DND-41 (cell line): ENCODE data around the gene ZBTB49.

Source experiments
- ATAC-seq: fragments of 200-7000 bp; cut with Tn5 transposase; 3 replicates; pipeline ENCODE4 v1.9.1; 2021; ENCODE audit warnings: low read depth; ENCODE audit not compliant: insufficient read depth
- DNase-seq: peaks from one replicate; pipeline ENCODE4 v3.0.0-alpha.2; 2020
- H2AFZ ChIP-seq: 2 replicates; pipeline ENCODE4 v1.6.0; 2012; ENCODE audit warnings: low read depth, low read length
- H3K27ac ChIP-seq: 2 replicates; pipeline ENCODE4 v1.5.1; 2012; ENCODE audit warnings: low read length, inconsistent platforms
- H3K27me3 ChIP-seq: fragments of 200-600 bp; sonication (generic); 2 replicates; pipeline ENCODE4 v1.6.0; 2012; ENCODE audit warnings: low read length, mild to moderate bottlenecking, inconsistent platforms; ENCODE audit not compliant: insufficient read depth, poor library complexity
- H3K36me3 ChIP-seq: 2 replicates; pipeline ENCODE4 v1.5.1; 2012; ENCODE audit warnings: low read length, inconsistent platforms; ENCODE audit not compliant: insufficient read depth
- H3K4me1 ChIP-seq: 2 replicates; pipeline ENCODE4 v1.5.1; 2012; ENCODE audit warnings: mild to moderate bottlenecking, low read length; ENCODE audit not compliant: insufficient read depth
- H3K4me2 ChIP-seq: 2 replicates; pipeline ENCODE4 v1.6.0; 2012; ENCODE audit warnings: mild to moderate bottlenecking, moderate library complexity, low read length, inconsistent platforms; ENCODE audit not compliant: insufficient read depth
- H3K4me3 ChIP-seq, 2 experiments: fragments of 200-600 bp in 1 of 2; shearing (Covaris generic) in 1 of 2; 2 replicates each; pipeline ENCODE4 v1.5.1; 2012 to 2016; ENCODE audit warnings: inconsistent platforms in 2 of 2, low read length in 2 of 2, mild to moderate bottlenecking in 2 of 2, low read depth in 1 of 2, moderate library complexity in 1 of 2
- H3K79me2 ChIP-seq: 2 replicates; pipeline ENCODE4 v1.6.0; 2012; ENCODE audit warnings: low read length, inconsistent platforms; ENCODE audit not compliant: insufficient read depth
- H3K9ac ChIP-seq: 2 replicates; pipeline ENCODE4 v1.6.0; 2012; ENCODE audit warnings: low read depth, mild to moderate bottlenecking, inconsistent platforms, low read length, moderate library complexity
- H3K9me3 ChIP-seq: 2 replicates; pipeline ENCODE4 v1.5.1; 2012; ENCODE audit warnings: low read length, moderate library complexity, mild to moderate bottlenecking, inconsistent platforms; ENCODE audit not compliant: insufficient read depth, severe bottlenecking
- H4K20me1 ChIP-seq: 2 replicates; pipeline ENCODE4 v1.6.0; 2012; ENCODE audit warnings: low read length; ENCODE audit not compliant: insufficient read depth
- EZH2 ChIP-seq: IDR thresholded peaks from 3 replicates; pipeline ENCODE4 v1.6.1; 2012; ENCODE audit warnings: borderline replicate concordance, low read depth, mild to moderate bottlenecking, moderate library complexity, low read length, inconsistent platforms; ENCODE audit not compliant: severe bottlenecking
- TF ChIP-seq, protein P1 (sequence below): IDR thresholded peaks from 2 replicates; pipeline ENCODE4 v1.5.1; 2012; ENCODE audit warnings: borderline replicate concordance, low read length, moderate library complexity, mild to moderate bottlenecking; ENCODE audit not compliant: poor library complexity, severe bottlenecking; ENCODE audit errors: extremely low read depth

Gene ZBTB49, protein sequence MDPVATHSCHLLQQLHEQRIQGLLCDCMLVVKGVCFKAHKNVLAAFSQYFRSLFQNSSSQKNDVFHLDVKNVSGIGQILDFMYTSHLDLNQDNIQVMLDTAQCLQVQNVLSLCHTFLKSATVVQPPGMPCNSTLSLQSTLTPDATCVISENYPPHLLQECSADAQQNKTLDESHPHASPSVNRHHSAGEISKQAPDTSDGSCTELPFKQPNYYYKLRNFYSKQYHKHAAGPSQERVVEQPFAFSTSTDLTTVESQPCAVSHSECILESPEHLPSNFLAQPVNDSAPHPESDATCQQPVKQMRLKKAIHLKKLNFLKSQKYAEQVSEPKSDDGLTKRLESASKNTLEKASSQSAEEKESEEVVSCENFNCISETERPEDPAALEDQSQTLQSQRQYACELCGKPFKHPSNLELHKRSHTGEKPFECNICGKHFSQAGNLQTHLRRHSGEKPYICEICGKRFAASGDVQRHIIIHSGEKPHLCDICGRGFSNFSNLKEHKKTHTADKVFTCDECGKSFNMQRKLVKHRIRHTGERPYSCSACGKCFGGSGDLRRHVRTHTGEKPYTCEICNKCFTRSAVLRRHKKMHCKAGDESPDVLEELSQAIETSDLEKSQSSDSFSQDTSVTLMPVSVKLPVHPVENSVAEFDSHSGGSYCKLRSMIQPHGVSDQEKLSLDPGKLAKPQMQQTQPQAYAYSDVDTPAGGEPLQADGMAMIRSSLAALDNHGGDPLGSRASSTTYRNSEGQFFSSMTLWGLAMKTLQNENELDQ

DNA sequence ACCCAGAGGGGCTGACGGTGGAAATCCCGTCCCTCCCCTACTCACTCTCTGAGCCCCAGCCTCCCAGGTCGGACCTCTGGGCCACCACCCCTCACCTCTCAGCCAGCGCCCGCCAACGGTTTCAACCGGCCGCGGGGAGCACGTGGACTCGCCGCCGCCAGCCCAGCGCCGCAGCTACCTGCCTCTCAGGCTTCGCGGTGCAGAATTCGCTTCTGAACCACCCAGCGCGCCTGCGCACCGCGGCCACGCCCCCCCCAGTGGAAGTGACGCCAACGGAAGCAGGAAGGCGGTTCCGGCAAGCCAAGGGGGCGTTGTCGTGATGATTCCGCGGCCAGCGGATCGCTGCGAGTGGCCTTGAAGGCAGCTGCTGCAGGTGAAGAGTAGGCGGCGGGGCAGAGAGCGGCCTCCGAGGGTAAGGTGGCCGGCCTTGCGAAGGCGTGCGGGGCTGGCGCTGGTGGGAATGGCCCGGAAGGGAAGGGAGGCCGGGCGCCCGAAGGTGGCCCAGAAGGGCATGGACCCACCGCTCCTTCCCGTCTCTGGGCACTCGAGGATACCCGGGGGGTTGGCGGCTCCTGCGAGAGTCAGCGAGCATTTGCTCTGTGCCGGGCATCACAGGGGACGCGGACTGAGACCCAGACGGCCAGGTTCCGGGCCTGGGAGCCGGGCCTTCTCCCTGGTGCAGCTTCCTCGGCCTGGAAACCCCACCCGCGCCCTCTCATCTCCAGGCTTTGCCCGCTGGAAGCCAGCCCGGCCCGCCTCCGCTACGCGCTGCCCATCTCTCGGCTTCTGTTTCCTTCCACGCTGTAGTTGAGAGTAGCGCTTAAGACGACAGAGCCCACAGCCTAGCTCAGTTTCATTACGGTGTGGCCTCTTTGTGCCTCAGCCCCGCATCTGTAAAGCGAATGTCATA is at the start of gene ZBTB49, which contains the start of gene LYAR:
Gene ZBTB49 (plus strand): TSS at position 311 of the 910 bp plus-strand sequence. CDS start 9,695 bp downstream, outside the sequence.
Gene LYAR (minus strand): TSS at position 214 of the 910 bp plus-strand sequence. CDS start 6,412 bp downstream, outside the sequence.
- peak; percentile 91 for ATAC-seq
- peaks cover 87% of the 10 kb centered on the region for H3K79me2 ChIP-seq
- no peaks in the 10 kb centered on the region for H3K9me3 ChIP-seq
- H3K36me3 ChIP-seq = peaks cover 17% of the 10 kb centered on the region
- DNase-seq = peak; percentile 94
- H3K9ac ChIP-seq = peak within 1 kb of the TSS; percentile 70
- no peak for TF ChIP-seq EZH2
- TF ChIP-seq, protein P1, sequence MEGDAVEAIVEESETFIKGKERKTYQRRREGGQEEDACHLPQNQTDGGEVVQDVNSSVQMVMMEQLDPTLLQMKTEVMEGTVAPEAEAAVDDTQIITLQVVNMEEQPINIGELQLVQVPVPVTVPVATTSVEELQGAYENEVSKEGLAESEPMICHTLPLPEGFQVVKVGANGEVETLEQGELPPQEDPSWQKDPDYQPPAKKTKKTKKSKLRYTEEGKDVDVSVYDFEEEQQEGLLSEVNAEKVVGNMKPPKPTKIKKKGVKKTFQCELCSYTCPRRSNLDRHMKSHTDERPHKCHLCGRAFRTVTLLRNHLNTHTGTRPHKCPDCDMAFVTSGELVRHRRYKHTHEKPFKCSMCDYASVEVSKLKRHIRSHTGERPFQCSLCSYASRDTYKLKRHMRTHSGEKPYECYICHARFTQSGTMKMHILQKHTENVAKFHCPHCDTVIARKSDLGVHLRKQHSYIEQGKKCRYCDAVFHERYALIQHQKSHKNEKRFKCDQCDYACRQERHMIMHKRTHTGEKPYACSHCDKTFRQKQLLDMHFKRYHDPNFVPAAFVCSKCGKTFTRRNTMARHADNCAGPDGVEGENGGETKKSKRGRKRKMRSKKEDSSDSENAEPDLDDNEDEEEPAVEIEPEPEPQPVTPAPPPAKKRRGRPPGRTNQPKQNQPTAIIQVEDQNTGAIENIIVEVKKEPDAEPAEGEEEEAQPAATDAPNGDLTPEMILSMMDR = no peak
- peaks cover 36% of the 10 kb centered on the region for H3K4me1 ChIP-seq
- no peaks in the 10 kb centered on the region for H3K27me3 ChIP-seq
- H2AFZ ChIP-seq = peak within 1 kb of the TSS; percentile 80
- H3K4me3 ChIP-seq = peak within 1 kb of the TSS; percentile 73 to 86
- peak within 1 kb of the TSS; percentile 86 for H3K4me2 ChIP-seq
- peak within 1 kb of the TSS; percentile 75 for H3K27ac ChIP-seq
- peaks cover 16% of the 10 kb centered on the region; the same call in 1 of the 2 replicates for H4K20me1 ChIP-seq

DNA sequence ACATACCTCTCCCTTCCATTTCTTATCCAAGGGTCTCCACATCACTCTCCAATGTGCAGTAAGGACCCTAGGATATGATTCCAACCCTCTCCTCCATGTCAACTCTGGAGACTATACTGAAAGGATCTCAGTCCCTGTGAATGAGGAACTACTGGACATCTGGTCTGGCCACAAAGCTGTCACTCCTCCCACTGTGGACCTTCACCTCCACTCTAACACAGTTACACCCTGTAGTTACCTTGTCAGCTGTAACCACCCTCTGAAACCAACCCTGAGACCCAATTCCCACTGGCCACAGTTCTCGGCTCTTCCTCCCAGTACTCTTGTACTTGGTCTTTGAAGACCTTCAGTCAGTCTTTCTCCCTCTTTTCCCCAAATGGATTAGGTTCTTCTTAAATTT is 44.9 kb upstream of the ZBTB49 start:
- Histone ChIP-seq H3K79me2 (peaks cover 25% of the 10 kb centered on the region), H3K27ac (no peak overlapping the region), H3K4me3 (no peak overlapping the region), H3K4me1 (peaks cover 28% of the 10 kb centered on the region), H3K9me3 (no peaks in the 10 kb centered on the region), H3K27me3 (no peaks in the 10 kb centered on the region), H2AFZ (no peak overlapping the region), H3K9ac (no peak overlapping the region), H3K4me2 (no peak overlapping the region), H4K20me1 (no peaks in the 10 kb centered on the region; the same call in 1 of the 2 replicates), H3K36me3 (peaks cover 36% of the 10 kb centered on the region)
- ATAC-seq (no peak), DNase-seq (no peak)
- TF ChIP-seq, protein P1 = no peak
- TF ChIP-seq EZH2 = no peak

DNA sequence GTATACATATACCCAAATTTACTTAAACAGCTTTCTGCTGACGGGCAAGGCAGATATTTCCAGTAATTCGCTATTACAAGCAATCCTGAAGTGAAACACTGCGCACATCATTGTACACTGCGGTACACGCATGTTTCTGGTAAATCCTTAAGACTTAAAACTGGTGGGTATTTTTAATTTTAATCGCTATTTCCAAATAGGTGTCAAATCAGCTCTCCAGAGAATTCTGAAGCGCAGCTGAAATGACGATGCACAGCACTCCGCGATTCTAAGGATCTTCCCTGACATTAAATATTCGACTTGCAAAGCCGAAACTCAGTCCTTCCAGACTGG is 42.4 kb upstream of the ZBTB49 start:
- Histone ChIP-seq H3K9ac (peak overlapping the region; percentile 85), H3K27ac (peak overlapping the region; percentile 91), H3K4me3 (peak overlapping the region; percentile 94 to 96), H3K4me2 (peak overlapping the region; percentile 85), H3K4me1 (peaks cover 28% of the 10 kb centered on the region), H3K9me3 (no peaks in the 10 kb centered on the region), H2AFZ (peak overlapping the region; percentile 82), H3K27me3 (no peaks in the 10 kb centered on the region), H3K36me3 (peaks cover 21% of the 10 kb centered on the region), H4K20me1 (no peaks in the 10 kb centered on the region; the same call in 1 of the 2 replicates), H3K79me2 (peaks cover 25% of the 10 kb centered on the region)
- DNase-seq (no peak), ATAC-seq (peak; percentile 56)
- TF ChIP-seq EZH2 = no peak
- TF ChIP-seq, protein P1 = no peak
